Heart right ventricle (tissue), 16 donors: ENCODE results near the gene IPO9. TPM values are rescaled to one million over a fixed set of nuclear protein-coding genes. Genes with fewer than 3 reads are reported as not detected.
"Not testable (repeated sequence)": the region's sequence is repeated elsewhere in the genome, so short reads cannot be mapped to it uniquely, and the experiment has no call there.

Experiments
- ATAC-seq, 8 donors: fragments of 200-7000 bp; cut with Tn5 transposase; one replicate each; pipeline ENCODE4 v1.9.1; 2020; ENCODE audit warnings: mild to moderate bottlenecking in 8 of 8, moderate library complexity in 8 of 8, moderate number of reproducible peaks in 1 of 8
- DNase-seq, 2 donors: peaks; one replicate each; pipeline ENCODE4 v3.0.0-alpha.2; 2020
- H3K27ac ChIP-seq, 10 donors: fragments of 200-600 bp; sonication (generic) in 2 of 10; one replicate each; pipeline versions ENCODE4 v1.5.0 to v1.8.0; 2020 to 2022; ENCODE audit warnings: mild to moderate bottlenecking in 3 of 10
- H3K27me3 ChIP-seq, 7 donors: fragments of 200-600 bp; one replicate each; pipeline ENCODE4 v1.8.0; 2021 to 2022; ENCODE audit warnings: mild to moderate bottlenecking in 2 of 7
- H3K36me3 ChIP-seq, 9 donors: fragments of 200-600 bp; sonication (generic) in 1 of 9; one replicate each; pipeline versions ENCODE4 v1.5.0 to v1.8.0; 2020 to 2022; ENCODE audit warnings: mild to moderate bottlenecking in 2 of 9
- H3K4me1 ChIP-seq, 9 donors: fragments of 200-600 bp; sonication (generic) in 1 of 9; one replicate each; pipeline versions ENCODE4 v1.5.0 to v1.8.0; 2020 to 2022; ENCODE audit warnings: mild to moderate bottlenecking in 4 of 9
- H3K4me3 ChIP-seq, 10 donors: fragments of 200-600 bp; sonication (generic) in 2 of 10; one replicate each; pipeline versions ENCODE4 v1.5.0 to v1.8.0; 2020 to 2022; ENCODE audit warnings: mild to moderate bottlenecking in 7 of 10, moderate library complexity in 2 of 10
- H3K9me3 ChIP-seq, 11 donors: fragments of 200-600 bp in 10 of 11; sonication (generic) in 2 of 11; one replicate each; pipeline versions ENCODE4 v1.5.0 to v1.8.0; 2013 to 2022; ENCODE audit warnings: mild to moderate bottlenecking in 2 of 11, control low read depth in 1 of 11, moderate library complexity in 1 of 11
- CTCF ChIP-seq, 9 donors: fragments of 200-600 bp; sonication (generic) in 2 of 9; IDR thresholded peaks; one replicate each; pipeline versions ENCODE4 v1.5.0 to v1.8.0; 2021 to 2022; ENCODE audit warnings: antibody characterized with exemption in 9 of 9, mild to moderate bottlenecking in 5 of 9, moderate library complexity in 1 of 9
- WGBS, 2 donors: extraction: QIAGEN DNeasy Blood & Tissue Kit; methylation state at CpG; one replicate each; pipeline ENCODE4 v1.1.7; 2013; ENCODE audit warnings: inconsistent platforms in 1 of 2; 5-methylcytosine and 5-hydroxymethylcytosine counted together
- intact Hi-C, 10 donors: fragments of 100-400 bp; cut with DNase I; formaldehyde crosslinking; loops; one replicate each; pipeline versions ENCODE4 v1.11.1 to v1.14.2; 2022
- polyA plus RNA-seq, 2 donors: library from polyadenylated mRNA; stranded (reverse); fragments of 200-250 nt; gene quantifications; one replicate each; pipeline ENCODE4 v1.2.3, GENCODE V29; 2013
- total RNA-seq, 10 donors: library from RNA; stranded (reverse); fragmentation: NEBNext Ultra II Directional in 3 of 10; extraction: Animal tissue kit (Norgen Biotek cat#: 25700) in 3 of 10; gene quantifications; one replicate each; pipeline versions ENCODE4 v1.2.1 to v1.2.4, GENCODE V29; 2021 to 2023
- donor health status: Arrhythmogenic right ventricular cardiomyopathy.
- donor health status: ischemic (EF 13 %, LVEDD 7.1; RV severe dilation, severe dysfunction).
- donor health status: healthy with polysubstance abuse.
- donor health status: DM: no; HTN: yes; CAD: no.
- donor health status: DM: no; HTN: no; CAD: no.
- donor health status: ischemic (EF 25% LVEDD 6.9; RV normal size, moderate dysfunction).
- donor health status: ischemic (EF 25% LVEDD 5.7; RV mildly dilated, moderate dysfunction).
- donor health status: healthy.
- donor health status: DM: yes; HTN: yes; CAD: no.
- donor health status: Ischemic cardiomyopathy.
- donor health status: ischemic (EF 35%, LVEDD 5.7; RV mildly dilated, moderate dysfunction).
- donor health status: nonischemic (EF 11% LVEDD 7.7; RV severe dilation, severe dysfunction).
- donor health status: DM: yes; HTN: yes; CAD: no.
- donor health status: PGD.
- donor health status: ischemic (EF 29% LVEDD 5.4; RV normal size, mild dysfunction).
- donor health status: nonischemic (EF 23%, LVEDD 6.1; RV moderate dilation, normal function).

Gene IPO9
- total and polyA plus RNA-seq, 12 donors = 12.0 to 31.4 (median 26.5) TPM

GRCh38 chr1:201850053-201850397 is 21.1 kb downstream of the IPO9 start:
- H3K27me3 ChIP-seq = no peaks in the 10 kb centered on the region
- peaks cover 4 to 80% (median 32%) of the 10 kb centered on the region in 9 donors for H3K36me3 ChIP-seq
- no peaks in the 10 kb centered on the region for H3K9me3 ChIP-seq
- TF ChIP-seq CTCF (IDR thresholded peaks at IDR 0.05) = no peak
- H3K4me3 ChIP-seq = no peak overlapping the region
- 8 to 15% methylated on average over 1 of the region's 1 CpG for WGBS, 2 donors
- DNase-seq (peak in 1 of 2 donors; percentile 53), ATAC-seq (peak; percentile 25 to 84 (median 72))
- peak overlapping the region; percentile 5 to 73 (median 56) for H3K27ac ChIP-seq
- intact Hi-C loops = no loop called here
- H3K4me1 ChIP-seq = peaks cover 15 to 51% (median 27%) of the 10 kb centered on the region in 9 donors

GRCh38 chr1:201851949-201852348 is 23.0 kb downstream of the IPO9 start:
- Histone ChIP-seq H3K27ac (peak overlapping the region in 1 of 10 donors; percentile 9), H3K27me3 (no peaks in the 10 kb centered on the region), H3K36me3 (peaks cover 4 to 100% (median 50%) of the 10 kb centered on the region in 9 donors), H3K4me1 (peaks cover 15 to 39% (median 24%) of the 10 kb centered on the region in 9 donors), H3K9me3 (no peaks in the 10 kb centered on the region), H3K4me3 (no peak overlapping the region)
- 74 to 89% methylated on average over 1 of the region's 1 CpG for WGBS, 2 donors
- TF ChIP-seq CTCF (IDR thresholded peaks at IDR 0.05) = no peak
- no peak for ATAC-seq
- no peak for DNase-seq
- intact Hi-C loops = no loop called here

- H3K4me1 ChIP-seq, H3K27ac ChIP-seq, DNase-seq, H3K4me3 ChIP-seq, H3K9me3 ChIP-seq, intact Hi-C loops, ATAC-seq, H3K27me3 ChIP-seq: not testable (repeated sequence)
- WGBS, 2 donors = 100% methylated on average over 2 of the region's 2 CpGs
- H3K36me3 ChIP-seq = peaks cover 0 to 100% (median 70%) of the 10 kb centered on the region in 9 donors
Measured at GRCh38 chr1:201856722-201857121, 27.8 kb downstream of the IPO9 start.

- peak overlapping the region in 4 of 10 donors; percentile 12 to 25 (median 20) for H3K27ac ChIP-seq
- H3K27me3 ChIP-seq = no peaks in the 10 kb centered on the region
- no peak overlapping the region for H3K4me3 ChIP-seq
- 67 to 78% methylated on average over 5 of the region's 5 CpGs for WGBS, 2 donors
- DNase-seq (no peak), ATAC-seq (peak in 3 of 8 donors; percentile 42 to 46 (median 46))
- no peaks in the 10 kb centered on the region for H3K9me3 ChIP-seq
- TF ChIP-seq CTCF (IDR thresholded peaks at IDR 0.05) = no peak
- intact Hi-C loops = no loop called here
- H3K36me3 ChIP-seq = peaks cover 0 to 100% (median 53%) of the 10 kb centered on the region in 9 donors
- peaks cover 0 to 4% (median 0%) of the 10 kb centered on the region in 9 donors for H3K4me1 ChIP-seq
Measured at GRCh38 chr1:201859424-201859823, 30.5 kb downstream of the IPO9 start.

- H3K27me3 ChIP-seq = no peaks in the 10 kb centered on the region
- TF ChIP-seq CTCF (IDR thresholded peaks at IDR 0.05) = no peak
- intact Hi-C loops = no loop called here
- no peak overlapping the region for H3K27ac ChIP-seq
- WGBS, 2 donors = 95 to 97% methylated on average over 7 of the region's 7 CpGs
- no peak overlapping the region for H3K4me3 ChIP-seq
- peaks cover 0 to 100% (median 50%) of the 10 kb centered on the region in 9 donors for H3K36me3 ChIP-seq
- H3K9me3 ChIP-seq = no peaks in the 10 kb centered on the region
- ATAC-seq = no peak
- H3K4me1 ChIP-seq = peaks cover 0 to 4% (median 0%) of the 10 kb centered on the region in 9 donors
- no peak for DNase-seq
Measured at GRCh38 chr1:201861448-201861847, 32.5 kb downstream of the IPO9 start.
